Upper lobe of left lung (tissue), 4 donors: ENCODE data around the gene KSR2.

ENCODE experiments used
- EP300 ChIP-seq, 4 donors: sonication (generic); formaldehyde crosslinking; IDR thresholded peaks; one replicate each; pipeline ENCODE4 v1.5.1; 2017; ENCODE audit warnings: antibody characterized with exemption in 4 of 4, control low read depth in 2 of 4
- POLR2A ChIP-seq, 4 donors: fragments of 450-650 bp; IDR thresholded peaks; one replicate each; pipeline ENCODE4 v1.5.1; 2016 to 2017; ENCODE audit warnings: antibody characterized with exemption in 4 of 4, mild to moderate bottlenecking in 2 of 4
- TF ChIP-seq, protein P1 (sequence below), 6 experiments: fragments of 450-650 bp in 4 of 6; fragments of 200-600 bp in 2 of 6; sonication (generic) in 2 of 6; IDR thresholded peaks; one replicate each; pipeline ENCODE4 v1.5.1; 2016 to 2019; ENCODE audit warnings: antibody characterized with exemption in 6 of 6

DNA sequence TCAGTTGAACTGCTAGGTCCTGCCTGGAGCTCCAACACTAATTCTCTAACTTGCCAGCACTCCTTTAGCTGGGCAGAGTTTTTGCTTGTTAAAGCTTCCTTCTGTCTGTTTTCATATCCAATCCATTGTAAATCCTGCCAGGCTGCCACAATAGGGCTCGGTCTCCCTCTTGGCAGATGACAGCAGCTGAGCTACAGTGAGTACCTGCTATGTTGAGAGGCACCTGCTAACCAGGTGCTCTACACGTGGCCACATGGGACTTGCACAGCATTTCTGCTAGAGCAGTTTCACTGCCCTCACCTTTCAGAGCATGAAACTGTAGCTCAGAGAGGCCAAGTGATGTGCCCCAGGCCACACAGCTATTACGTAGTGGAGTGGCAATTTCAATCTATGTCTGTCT lies 500.8 kb downstream of the KSR2 start:
- TF ChIP-seq POLR2A (IDR thresholded peaks at IDR 0.05) (no peak), EP300 (IDR thresholded peaks at IDR 0.05) (no peak)
- TF ChIP-seq, protein P1, sequence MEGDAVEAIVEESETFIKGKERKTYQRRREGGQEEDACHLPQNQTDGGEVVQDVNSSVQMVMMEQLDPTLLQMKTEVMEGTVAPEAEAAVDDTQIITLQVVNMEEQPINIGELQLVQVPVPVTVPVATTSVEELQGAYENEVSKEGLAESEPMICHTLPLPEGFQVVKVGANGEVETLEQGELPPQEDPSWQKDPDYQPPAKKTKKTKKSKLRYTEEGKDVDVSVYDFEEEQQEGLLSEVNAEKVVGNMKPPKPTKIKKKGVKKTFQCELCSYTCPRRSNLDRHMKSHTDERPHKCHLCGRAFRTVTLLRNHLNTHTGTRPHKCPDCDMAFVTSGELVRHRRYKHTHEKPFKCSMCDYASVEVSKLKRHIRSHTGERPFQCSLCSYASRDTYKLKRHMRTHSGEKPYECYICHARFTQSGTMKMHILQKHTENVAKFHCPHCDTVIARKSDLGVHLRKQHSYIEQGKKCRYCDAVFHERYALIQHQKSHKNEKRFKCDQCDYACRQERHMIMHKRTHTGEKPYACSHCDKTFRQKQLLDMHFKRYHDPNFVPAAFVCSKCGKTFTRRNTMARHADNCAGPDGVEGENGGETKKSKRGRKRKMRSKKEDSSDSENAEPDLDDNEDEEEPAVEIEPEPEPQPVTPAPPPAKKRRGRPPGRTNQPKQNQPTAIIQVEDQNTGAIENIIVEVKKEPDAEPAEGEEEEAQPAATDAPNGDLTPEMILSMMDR (IDR thresholded peaks at IDR 0.05) = no peak
